Inferior parietal cortex (tissue), 1 donor: ENCODE measurements around the gene STEAP1B.

Source experiments
- DNase-seq: peaks from one replicate; pipeline ENCODE4 v3.0.0-alpha.2; 2016; ENCODE audit errors: extremely low spot score

Gene STEAP1B

GRCh38 chr7:22432203-22432718 is 67.7 kb downstream of the STEAP1B start:
- no peak for DNase-seq

DNA sequence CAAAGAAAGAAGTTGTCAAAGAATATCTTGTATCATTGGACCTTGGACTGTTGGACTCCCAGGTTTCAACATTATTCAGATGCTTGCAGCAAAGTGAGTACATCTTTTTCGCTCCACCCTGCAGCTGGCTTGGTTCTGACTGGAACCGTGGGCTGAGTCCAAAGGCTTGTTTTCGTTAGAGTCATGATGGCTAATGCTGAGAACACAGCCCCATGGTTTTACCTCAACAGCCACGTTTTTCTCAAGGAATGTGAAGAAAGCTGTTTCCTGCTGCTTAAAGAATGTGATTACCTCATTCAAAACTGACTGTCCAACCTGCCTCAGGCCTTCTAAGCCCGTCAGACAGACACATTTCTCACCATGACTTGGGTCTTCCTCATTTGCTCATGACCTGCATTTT is 69.5 kb downstream of the STEAP1B start:
- no peak for DNase-seq

DNA sequence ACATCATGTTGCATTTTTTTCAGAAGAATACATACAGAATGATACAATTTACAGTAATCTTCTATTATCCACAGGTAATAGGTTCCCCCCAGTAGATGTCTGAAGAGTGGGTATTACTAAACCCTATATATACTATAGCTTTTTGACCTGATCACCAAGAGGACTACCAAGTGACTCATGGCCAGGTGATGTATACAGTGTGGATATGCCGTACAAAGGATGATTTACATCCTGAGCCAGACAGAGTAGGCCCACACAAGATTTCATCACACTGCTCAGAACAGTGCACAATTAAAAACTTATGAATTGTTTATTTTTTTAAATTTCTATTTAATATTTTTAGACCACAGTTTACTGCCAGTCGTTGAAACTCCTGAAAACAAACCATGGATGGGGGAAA is 70.6 kb downstream of the STEAP1B start:
- DNase-seq: no peak

- DNase-seq: no peak
Observed at GRCh38 chr7:22427855-22428254, 72.1 kb downstream of the STEAP1B start.

GRCh38 chr7:22427104-22427503 is 72.9 kb downstream of the STEAP1B start:
- no peak for DNase-seq

DNA sequence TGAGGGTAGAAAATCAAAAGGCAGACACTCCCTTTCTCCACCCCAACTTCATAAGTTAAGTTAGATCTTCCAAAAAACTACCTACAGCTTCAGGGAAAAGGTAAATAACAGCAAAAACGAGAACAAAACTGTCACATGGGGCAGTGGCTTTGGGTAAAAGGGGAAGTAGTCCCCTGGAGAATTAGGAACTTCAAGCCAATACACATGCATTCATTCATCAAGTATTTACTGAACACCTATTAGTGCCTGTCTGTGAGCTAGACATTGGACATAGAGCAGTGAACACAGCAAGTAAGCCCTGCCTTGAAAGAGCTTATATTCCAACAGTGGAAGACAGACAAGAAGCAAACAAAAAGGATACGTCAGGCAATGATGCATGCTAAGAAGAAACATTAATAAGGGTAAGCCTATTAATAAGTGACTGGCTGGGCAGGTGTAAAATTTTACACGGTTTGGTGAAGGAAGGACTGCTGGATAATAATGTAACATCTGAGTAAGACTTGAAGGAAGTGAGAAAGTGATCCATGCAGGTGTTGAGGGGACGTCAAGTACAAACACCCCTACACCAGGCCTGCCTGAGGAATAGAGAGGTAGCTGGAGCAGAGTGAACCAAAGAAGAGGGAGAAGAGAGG is 73.4 kb downstream of the STEAP1B start:
- DNase-seq: no peak

- no peak for DNase-seq
Observed at GRCh38 chr7:22425361-22425760, 74.6 kb downstream of the STEAP1B start.

DNA sequence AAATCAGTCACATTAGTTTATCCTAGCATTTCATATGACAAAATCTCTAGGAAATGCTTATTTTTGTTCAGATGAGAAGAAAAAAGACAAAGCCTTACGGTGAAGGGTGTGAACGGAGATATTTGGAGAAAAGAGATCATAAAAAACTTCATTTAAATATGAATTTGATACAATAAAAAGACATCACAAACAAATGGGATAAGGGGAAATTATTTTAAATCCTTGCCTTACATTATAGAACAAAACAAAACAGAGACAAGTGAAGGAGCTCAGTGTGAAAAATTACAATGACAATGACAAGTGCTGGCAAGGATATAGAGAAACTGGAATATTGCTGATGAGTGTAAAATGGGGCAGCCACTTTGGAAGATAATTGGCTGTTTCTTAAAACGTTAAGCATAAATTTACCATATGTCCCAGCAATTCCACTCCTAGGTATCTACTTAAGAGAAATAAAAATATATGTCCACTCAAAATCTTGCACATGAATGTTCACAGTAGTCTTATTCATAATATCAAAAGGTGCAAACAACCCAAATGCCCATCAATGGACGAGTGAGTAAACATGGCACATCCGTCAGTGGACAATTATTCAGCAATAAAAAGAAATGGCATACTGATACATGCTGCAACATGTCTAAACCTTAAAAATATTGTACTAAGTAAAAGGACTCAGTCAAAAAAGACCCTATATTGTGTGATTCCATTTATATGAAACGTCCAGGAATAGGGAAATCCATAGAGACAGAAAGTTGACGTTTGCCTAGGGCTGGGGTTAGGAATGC is 77.0 kb downstream of the STEAP1B start:
- no peak for DNase-seq

DNA sequence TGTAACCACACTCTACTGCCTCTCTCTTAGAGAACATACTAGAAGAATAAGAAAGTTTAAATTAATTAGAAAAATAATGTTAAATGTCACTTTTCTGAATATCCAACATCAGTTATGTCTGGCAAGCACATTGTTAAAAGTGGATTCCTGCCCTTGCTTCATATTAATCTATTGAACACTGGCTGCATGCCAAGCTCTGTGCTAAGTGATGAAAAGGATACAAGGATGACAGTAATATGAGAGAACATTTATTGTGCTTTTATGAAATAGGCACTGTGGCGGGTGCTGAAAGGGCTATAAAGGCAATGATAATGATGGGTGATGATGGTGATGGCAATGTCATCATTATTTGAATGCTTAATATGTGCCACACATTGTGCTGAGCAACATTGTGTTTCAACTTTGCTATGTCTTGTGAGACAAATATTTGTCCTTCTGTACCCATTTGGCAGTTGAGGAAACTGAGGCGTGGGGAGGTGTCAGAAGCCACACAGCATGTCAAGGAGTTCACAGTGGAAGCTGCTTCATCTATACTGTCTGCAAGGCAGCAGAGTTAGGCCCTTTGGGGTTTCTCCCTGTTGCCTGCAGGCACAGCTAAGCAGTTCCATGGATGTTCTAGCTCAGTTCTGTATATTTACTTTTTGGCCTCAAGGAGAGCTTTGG is 78.9 kb downstream of the STEAP1B start:
- no peak for DNase-seq

- no peak for DNase-seq
Observed at GRCh38 chr7:22420008-22420407, 80.0 kb downstream of the STEAP1B start.

DNA sequence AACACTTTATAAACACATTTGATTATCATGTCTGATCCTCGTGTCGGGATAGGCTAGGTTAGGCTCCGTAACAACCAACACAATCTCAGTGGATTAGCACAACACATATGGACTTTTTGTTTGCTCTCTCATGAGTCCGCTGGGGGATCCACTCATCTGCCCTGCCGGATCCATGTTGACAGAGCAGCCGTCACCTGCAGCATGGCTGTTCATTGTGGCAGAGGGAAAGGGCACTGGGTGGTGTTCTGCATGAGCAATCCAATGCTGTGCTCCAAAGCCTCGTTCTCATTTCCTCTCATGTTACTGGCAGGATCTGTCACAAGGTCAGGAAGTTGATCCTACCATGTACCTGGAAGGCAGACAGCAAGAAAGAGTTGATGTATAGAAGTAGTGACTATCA is 80.5 kb downstream of the STEAP1B start:
- DNase-seq: no peak

GRCh38 chr7:22418251-22419046 is 81.5 kb downstream of the STEAP1B start:
- DNase-seq: no peak

- DNase-seq: no peak
Observed at GRCh38 chr7:22417841-22418240, 82.1 kb downstream of the STEAP1B start.

DNA sequence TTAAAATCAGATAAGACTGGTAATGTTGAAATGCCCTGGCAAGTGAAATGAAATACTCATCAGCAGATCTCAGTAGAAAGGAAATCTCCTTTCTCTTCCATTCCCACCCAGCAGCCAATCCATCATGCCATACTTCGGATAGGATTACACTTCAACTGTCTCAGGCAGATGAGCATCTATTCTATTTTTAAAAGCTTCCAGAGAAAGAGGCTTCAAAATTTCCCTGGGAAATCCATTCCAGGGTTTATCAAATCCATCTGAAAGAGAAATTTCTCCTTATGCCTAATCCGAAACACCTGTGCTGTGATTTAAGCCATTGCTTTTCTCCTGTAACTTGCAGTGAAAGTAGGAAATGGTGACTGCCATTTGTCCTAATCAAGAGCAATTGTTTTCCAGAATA is 82.6 kb downstream of the STEAP1B start:
- no peak for DNase-seq

GRCh38 chr7:22414424-22414823 is 85.6 kb downstream of the STEAP1B start:
- no peak for DNase-seq

DNA sequence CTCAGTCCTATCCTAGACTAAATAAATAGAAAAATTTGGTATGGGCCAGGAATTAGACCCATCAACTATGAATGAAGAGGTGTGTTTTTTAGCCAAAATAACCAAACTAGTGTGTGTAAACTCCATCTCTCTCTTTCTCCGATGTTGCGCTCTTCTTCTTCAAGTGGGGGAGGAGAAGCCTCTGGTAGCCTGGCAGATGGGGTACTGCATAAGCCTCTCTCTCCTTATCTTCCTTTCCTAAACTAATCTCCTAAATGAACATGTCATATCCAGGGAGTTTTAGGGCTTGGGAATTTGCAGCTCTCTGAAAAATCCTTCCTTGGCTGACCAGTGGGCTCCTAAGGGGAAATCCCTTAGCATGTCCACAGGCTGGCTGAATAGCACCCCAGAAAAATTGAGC is 86.8 kb downstream of the STEAP1B start:
- no peak for DNase-seq

DNA sequence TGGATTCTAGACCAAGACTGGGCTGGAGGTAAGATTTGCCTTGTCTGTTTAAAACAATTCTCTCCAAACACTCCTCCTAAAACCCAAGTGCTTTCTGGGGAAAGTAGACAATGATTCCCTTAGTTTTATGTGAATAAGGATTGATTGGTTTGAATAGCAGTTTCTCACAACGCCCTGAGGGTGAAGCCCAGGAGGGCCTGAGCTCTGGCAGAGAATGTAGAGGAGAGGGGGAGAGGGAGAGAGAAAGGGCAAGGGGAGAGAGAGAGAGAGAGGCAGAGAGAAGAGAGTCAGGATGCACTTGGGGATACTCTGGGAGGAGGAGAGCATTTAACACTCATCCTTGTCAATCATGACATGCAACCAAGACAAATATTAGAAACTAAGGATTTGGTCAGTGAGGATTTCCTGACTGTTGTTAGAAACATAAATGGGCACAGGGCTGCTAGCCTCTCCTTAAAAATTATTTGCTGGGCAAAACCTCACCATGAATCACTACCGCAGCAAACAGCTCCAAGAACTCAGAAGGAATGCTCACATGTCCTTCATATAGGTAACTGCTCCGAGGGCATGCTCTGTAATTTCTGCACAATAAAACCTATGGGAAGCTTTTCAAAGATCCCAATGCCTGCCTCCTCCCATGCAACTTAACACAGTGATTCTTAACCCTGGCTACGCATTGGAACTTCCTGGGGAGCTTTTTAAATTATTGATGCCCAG is 87.9 kb downstream of the STEAP1B start:
- DNase-seq: no peak

DNA sequence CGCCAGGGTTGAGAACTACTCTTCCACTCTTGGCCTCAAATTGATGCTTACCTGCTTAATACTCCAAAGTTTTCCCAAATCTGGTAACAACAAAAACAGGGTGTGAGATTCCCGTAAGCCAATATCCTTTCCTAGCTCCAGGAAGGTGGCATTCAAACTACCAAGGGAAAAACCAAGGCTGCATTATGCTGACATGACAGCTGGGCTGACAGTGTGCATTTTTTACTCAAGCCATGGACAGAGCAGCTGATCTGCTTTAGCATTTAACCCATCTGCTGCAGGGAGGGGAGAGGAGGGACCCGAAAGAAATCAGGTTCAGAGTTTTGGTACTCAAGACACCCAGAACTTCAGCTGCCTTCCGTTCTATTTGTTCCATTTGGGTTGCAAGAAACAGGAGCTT is 93.3 kb downstream of the STEAP1B start:
- no peak for DNase-seq

- DNase-seq: no peak
Observed at GRCh38 chr7:22404421-22405023, 95.5 kb downstream of the STEAP1B start.

DNA sequence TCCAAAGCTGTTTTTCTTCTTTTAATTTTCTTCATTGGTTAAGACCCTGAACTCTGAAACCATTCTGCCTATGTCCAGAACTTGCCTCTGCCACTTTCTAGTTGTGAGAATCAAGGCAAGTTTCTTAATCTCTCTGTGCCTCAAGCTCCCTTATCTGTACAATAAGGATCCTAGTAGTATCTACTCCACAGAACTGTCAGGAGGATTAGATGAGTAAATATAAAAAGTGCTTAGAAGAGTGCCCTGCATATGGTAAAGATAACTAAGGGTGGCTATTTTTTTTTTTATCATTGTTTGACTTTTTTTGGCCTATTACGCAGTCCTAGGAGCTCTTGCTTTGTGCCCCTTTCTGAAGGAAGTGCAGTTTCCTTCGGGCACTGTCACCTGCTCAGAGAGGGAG is 96.6 kb downstream of the STEAP1B start:
- DNase-seq: no peak

GRCh38 chr7:22402250-22402649 is 97.7 kb downstream of the STEAP1B start:
- DNase-seq: no peak
